ENCODE results near the gene RHEX.

- TF ChIP-seq EZH2 (IDR thresholded peaks at IDR 0.05; ENCODE audit: borderline replicate concordance, low read length) (no peak), CTCF (conservative IDR thresholded peaks at IDR 0.05 in 1 of 2, IDR thresholded peaks at IDR 0.05 in 1 of 2; ENCODE audit: extremely low read depth in 1 of 2, insufficient read depth in 1 of 2, low read depth in 1 of 2, low read length in 2 of 2) (no peak)
These were observed 38.4 kb upstream of the RHEX start for GRCh38 chr1:206014601-206015000.

Data from mammary epithelial cell (primary cell).